GM19372 (cell line): Measurements from ENCODE around the gene RGP1.
A peak's percentile ranks its signal among the peaks of the same experiment; 100 is the strongest.

Experiments used
- ATAC-seq: cut with Tn5 transposase; IDR thresholded peaks from one replicate; pipeline ENCODE4 v1.9.1; 2021; ENCODE audit warnings: mild to moderate bottlenecking, low read depth, moderate library complexity; ENCODE audit not compliant: unreplicated experiment

RGP1 gene, protein sequence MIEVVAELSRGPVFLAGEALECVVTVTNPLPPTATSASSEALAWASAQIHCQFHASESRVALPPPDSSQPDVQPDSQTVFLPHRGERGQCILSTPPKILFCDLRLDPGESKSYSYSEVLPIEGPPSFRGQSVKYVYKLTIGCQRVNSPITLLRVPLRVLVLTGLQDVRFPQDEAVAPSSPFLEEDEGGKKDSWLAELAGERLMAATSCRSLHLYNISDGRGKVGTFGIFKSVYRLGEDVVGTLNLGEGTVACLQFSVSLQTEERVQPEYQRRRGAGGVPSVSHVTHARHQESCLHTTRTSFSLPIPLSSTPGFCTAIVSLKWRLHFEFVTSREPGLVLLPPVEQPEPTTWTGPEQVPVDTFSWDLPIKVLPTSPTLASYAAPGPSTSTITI

GRCh38 chr9:35748858-35749514, at the start of gene RGP1, which contains the start of gene GBA2:
RGP1 (plus strand) TSS chr9:35749287; CDS start chr9:35749756, 469 bp downstream.
GBA2 (minus strand) TSS chr9:35749228; CDS start chr9:35748704, 524 bp downstream.
- peak; percentile 79 for ATAC-seq

GRCh38 chr9:35700031-35700430, 49.1 kb upstream of the RGP1 start:
- ATAC-seq, result no peak

GRCh38 chr9:35700942-35701341, 48.1 kb upstream of the RGP1 start:
- no peak for ATAC-seq

DNA sequence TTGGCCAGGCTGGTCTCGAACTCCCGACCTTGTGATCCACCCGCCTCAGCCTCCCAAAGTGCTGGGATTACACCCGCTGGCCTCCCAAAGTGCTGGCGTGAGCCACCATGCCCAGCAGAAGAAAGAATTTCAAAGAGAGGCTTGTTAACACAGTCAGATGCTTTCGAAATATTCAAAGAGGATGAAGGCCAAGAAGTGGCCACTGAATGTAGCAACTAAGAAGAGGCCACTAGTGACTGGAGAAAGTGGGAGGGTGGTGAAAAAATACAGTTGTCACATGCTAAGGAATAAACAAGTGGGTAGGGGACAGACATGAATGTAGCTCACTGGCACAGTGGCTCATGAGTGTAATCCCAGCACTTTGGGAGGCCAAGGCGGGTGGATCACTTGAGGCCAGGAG, 46.4 kb upstream of the RGP1 start:
- ATAC-seq, result no peak

- ATAC-seq, result no peak
These were observed 45.0 kb upstream of the RGP1 start for GRCh38 chr9:35703906-35704672.

- ATAC-seq, result no peak
These were observed 43.7 kb upstream of the RGP1 start for GRCh38 chr9:35705372-35705771.

GRCh38 chr9:35705836-35706430, 43.2 kb upstream of the RGP1 start:
- ATAC-seq, result no peak

GRCh38 chr9:35706951-35707350, 42.1 kb upstream of the RGP1 start:
- no peak for ATAC-seq

DNA sequence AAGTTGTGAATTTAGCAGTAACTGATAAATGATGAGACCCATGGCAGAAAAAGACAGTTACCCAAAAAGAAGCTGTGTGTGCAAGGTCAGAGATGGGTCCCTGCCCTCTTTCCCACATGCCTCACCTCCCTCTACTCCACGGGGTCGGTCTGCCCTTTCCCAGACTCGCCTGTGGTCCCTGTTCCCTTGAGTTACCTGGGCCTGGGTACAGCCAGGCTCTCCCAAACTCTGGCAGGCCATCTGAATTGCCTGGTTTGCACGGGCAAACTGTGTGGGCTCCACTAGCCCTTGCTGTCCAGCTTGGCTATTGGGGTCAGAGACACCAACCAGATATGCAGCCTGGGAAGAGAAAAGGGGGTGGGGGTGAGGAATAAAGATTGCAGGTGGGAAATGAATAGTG, 40.9 kb upstream of the RGP1 start:
- ATAC-seq, result no peak

DNA sequence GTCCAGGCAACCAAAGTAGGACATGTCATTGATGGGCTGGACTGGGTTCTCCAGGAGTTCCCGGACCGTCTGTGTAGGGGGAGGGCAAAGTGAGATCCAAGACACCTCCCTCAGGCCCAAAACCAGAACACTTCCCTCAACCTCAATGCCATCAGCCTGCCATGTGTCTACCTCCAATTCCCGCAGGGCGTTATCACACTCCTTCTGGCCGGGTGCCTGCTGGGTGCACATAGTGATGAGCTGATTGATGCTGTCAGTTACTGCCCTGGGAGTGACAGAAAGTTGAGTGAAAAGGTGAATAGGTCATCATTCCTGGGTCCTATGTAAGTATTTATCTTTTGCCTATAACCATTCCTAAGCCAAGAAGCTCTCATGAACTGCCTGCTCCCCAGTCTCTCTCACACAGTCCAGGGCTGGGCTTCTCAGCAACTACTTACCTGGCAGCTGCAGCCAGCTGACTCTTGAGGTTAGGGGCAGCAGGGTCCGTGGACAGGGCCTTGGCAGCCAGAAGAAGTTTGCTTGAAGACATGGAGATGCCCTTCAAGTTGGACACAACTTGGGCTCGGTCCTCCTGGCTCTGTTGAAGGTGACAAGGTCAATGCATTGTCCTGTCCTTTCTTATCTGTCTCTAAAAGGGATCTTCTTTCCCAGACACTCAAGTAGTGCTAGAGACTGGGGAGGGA, 38.1 kb upstream of the RGP1 start:
- no peak for ATAC-seq

GRCh38 chr9:35711501-35712428, 37.3 kb upstream of the RGP1 start:
- ATAC-seq, result no peak

DNA sequence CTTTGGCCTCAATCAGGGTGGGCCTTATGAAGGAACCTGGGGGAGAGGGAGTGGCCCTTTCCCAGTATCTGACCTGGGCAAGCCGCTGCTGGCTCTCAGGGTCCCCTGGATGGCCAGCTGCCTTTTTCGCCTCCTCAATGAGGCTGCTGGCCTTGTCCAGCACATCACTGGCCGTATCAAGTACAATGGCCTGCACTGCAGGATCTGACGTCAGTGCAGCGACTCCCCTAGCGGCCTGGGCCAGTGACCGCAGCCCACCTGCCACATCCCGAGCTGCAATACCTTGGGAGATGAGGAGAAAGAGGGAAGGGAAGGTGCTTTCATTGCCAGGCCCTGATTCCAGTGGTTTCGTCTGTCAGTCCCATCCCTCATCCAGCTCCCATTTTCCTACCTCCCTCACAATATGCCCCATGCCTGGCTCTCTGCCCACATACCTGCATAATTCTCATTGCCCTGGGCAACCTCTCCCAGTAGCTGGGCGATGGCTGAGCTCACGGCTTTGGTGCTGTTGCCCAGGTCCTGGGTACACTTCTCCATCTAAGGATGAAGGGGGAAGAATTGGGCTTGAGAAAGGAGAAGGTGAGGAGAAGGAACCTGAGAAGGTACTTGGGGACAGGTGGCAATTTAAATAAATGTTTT, 36.2 kb upstream of the RGP1 start:
- no peak for ATAC-seq

DNA sequence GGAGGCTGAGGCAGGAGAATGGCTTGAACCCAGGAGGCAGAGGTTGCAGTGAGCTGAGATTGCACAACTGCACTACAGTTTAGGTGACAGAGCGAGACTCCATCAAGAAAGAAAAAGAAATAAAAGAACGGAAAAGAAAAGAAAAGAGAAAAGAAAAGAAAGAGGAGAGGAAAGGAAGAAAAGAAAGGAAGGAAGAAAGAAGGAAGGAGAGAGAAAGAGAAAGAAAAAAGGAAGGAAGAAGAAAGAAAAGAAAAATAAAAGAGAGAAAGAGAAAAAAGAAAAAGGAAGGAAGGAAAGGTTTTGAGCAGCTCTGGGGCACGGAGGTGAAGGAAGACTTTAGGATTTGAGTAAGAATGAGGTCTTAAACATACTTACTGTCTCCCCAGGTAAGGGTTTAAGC, 35.5 kb upstream of the RGP1 start:
- no peak for ATAC-seq

DNA sequence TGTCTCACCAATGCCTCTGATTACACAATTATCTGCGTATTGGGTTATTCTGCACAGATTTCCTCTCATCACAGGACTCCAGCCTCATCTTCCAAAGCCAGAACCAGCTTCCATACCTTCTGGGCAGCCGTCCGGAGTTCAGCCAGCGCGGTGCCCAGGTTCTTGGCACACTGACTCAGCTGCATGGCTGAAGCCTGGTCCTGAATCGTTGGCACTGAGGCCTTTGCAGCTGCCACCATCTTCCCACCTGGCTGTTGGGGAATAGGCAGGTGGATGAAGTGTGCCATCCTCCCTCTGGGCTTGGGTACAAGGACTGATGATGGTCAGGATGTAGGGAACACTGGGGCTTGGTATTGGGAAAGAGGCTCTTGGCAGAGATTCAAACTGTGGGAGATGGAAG, 35.0 kb upstream of the RGP1 start:
- no peak for ATAC-seq

- no peak for ATAC-seq
These were observed 34.4 kb upstream of the RGP1 start for GRCh38 chr9:35714579-35715252.

- no peak for ATAC-seq
These were observed 32.9 kb upstream of the RGP1 start for GRCh38 chr9:35716230-35716629.

GRCh38 chr9:35717132-35717870, 31.8 kb upstream of the RGP1 start:
- ATAC-seq, result no peak
